Heart left ventricle (tissue), 16 donors: Measurements from ENCODE around the gene AMN. TPM values are rescaled to one million over a fixed set of nuclear protein-coding genes. Genes with fewer than 3 reads are reported as not detected.
"Not testable (repeated sequence)": the region's sequence is repeated elsewhere in the genome, so short reads cannot be mapped to it uniquely, and the experiment has no call there.

Experiments used
- ATAC-seq, 4 donors: fragments of 200-7000 bp; cut with Tn5 transposase; one replicate each; pipeline ENCODE4 v1.9.1; 2020 to 2022; ENCODE audit warnings: moderate library complexity in 4 of 4, mild to moderate bottlenecking in 3 of 4, moderate number of reproducible peaks in 1 of 4
- DNase-seq, 5 donors: peaks; one replicate each; pipeline ENCODE4 v3.0.0-alpha.2; 2020
- H3K27ac ChIP-seq, 12 donors: fragments of 200-600 bp; sonication (generic) in 4 of 12; one replicate each; pipeline versions ENCODE4 v1.5.0 to v1.8.0; 2016 to 2022; ENCODE audit warnings: mild to moderate bottlenecking in 2 of 12
- H3K27me3 ChIP-seq, 9 donors: fragments of 200-600 bp; sonication (generic) in 2 of 9; one replicate each; pipeline versions ENCODE4 v1.5.1 to v1.8.0; 2016 to 2022; ENCODE audit warnings: mild to moderate bottlenecking in 3 of 9
- H3K36me3 ChIP-seq, 9 donors: fragments of 200-600 bp; sonication (generic) in 2 of 9; one replicate each; pipeline versions ENCODE4 v1.5.0 to v1.8.0; 2018 to 2022; ENCODE audit warnings: mild to moderate bottlenecking in 2 of 9
- H3K4me1 ChIP-seq, 12 donors: fragments of 200-600 bp; sonication (generic) in 4 of 12; one replicate each; pipeline versions ENCODE4 v1.5.0 to v1.8.0; 2016 to 2022; ENCODE audit warnings: mild to moderate bottlenecking in 3 of 12
- H3K4me3 ChIP-seq, 12 donors: fragments of 200-600 bp; sonication (generic) in 4 of 12; one replicate each; pipeline versions ENCODE4 v1.5.0 to v1.8.0; 2017 to 2022; ENCODE audit warnings: mild to moderate bottlenecking in 9 of 12, moderate library complexity in 4 of 12
- H3K9me3 ChIP-seq, 12 donors: fragments of 200-600 bp; sonication (generic) in 4 of 12; one replicate each; pipeline versions ENCODE4 v1.5.0 to v1.8.0; 2016 to 2022; ENCODE audit warnings: mild to moderate bottlenecking in 1 of 12
- POLR2A ChIP-seq, 2 donors: fragments of 450-650 bp; IDR thresholded peaks; one replicate each; pipeline ENCODE4 v1.6.1; 2017; ENCODE audit warnings: antibody characterized with exemption in 2 of 2, mild to moderate bottlenecking in 2 of 2, moderate library complexity in 2 of 2
- WGBS, 4 donors: extraction: QIAGEN DNeasy Blood & Tissue Kit in 2 of 4; methylation state at CpG; one replicate each; pipeline versions ENCODE4 v1.1.5 to v1.1.7; 2013 to 2018; 5-methylcytosine and 5-hydroxymethylcytosine counted together
- intact Hi-C, 10 donors: fragments of 100-400 bp; cut with DNase I; formaldehyde crosslinking; loops; one replicate each; pipeline versions ENCODE4 v1.11.1 to v1.14.2; 2022
- long read RNA-seq, 3 donors: library from polyadenylated mRNA; unstranded; transcript quantifications; one replicate each; pipeline ENCODE4 v2.0.0, GENCODE V29; 2020 to 2021
- polyA plus RNA-seq, 2 donors: library from polyadenylated mRNA; stranded (reverse); fragments of 200-250 nt; gene quantifications; one replicate each; pipeline ENCODE4 v1.2.3, GENCODE V29; 2013
- total RNA-seq, 9 donors: library from RNA; depleted of rRNA in 2 of 9; stranded (reverse); fragments of >200 nt in 2 of 9; fragmentation: NEBNext Ultra II Directional in 3 of 9; extraction: Animal tissue kit (Norgen Biotek cat#: 25700) in 3 of 9; gene quantifications; one replicate each; pipeline versions ENCODE4 v1.1.0 to v1.2.4, GENCODE V29; 2016 to 2023
- TF ChIP-seq, protein P1 (sequence below), 12 donors: fragments of 200-600 bp; sonication (generic) in 4 of 12; IDR thresholded peaks; one replicate each; pipeline versions ENCODE4 v1.5.0 to v1.8.0; 2018 to 2022; ENCODE audit warnings: antibody characterized with exemption in 12 of 12, mild to moderate bottlenecking in 5 of 12
- donor health status: ischemic (EF 13 %, LVEDD 7.1; RV severe dilation, severe dysfunction).
- donor health status: healthy with polysubstance abuse.
- donor health status: DM: no; HTN: yes; CAD: no.
- donor health status: DM: no; HTN: no; CAD: no.
- donor health status: ischemic (EF 25% LVEDD 6.9; RV normal size, moderate dysfunction).
- donor health status: ischemic (EF 25% LVEDD 5.7; RV mildly dilated, moderate dysfunction).
- donor health status: healthy.
- donor health status: DM: yes; HTN: yes; CAD: no.
- donor health status: ischemic (EF 35%, LVEDD 5.7; RV mildly dilated, moderate dysfunction).
- donor health status: nonischemic (EF 11% LVEDD 7.7; RV severe dilation, severe dysfunction).
- donor health status: DM: yes; HTN: yes; CAD: no.
- donor health status: PGD.
- donor health status: ischemic (EF 29% LVEDD 5.4; RV normal size, mild dysfunction).
- donor health status: nonischemic (EF 23%, LVEDD 6.1; RV moderate dilation, normal function).

The AMN gene
- under 1 TPM in 1 of 9 donors, not detected in 8; 0.36 TPM for total RNA-seq
- under 1 TPM; 0.11 to 0.21 TPM for polyA plus RNA-seq
- long read RNA-seq, donor 1 = 0 reads
- long read RNA-seq, donor 2 = 0 reads
- long read RNA-seq, donor 3 = 0 reads

DNA sequence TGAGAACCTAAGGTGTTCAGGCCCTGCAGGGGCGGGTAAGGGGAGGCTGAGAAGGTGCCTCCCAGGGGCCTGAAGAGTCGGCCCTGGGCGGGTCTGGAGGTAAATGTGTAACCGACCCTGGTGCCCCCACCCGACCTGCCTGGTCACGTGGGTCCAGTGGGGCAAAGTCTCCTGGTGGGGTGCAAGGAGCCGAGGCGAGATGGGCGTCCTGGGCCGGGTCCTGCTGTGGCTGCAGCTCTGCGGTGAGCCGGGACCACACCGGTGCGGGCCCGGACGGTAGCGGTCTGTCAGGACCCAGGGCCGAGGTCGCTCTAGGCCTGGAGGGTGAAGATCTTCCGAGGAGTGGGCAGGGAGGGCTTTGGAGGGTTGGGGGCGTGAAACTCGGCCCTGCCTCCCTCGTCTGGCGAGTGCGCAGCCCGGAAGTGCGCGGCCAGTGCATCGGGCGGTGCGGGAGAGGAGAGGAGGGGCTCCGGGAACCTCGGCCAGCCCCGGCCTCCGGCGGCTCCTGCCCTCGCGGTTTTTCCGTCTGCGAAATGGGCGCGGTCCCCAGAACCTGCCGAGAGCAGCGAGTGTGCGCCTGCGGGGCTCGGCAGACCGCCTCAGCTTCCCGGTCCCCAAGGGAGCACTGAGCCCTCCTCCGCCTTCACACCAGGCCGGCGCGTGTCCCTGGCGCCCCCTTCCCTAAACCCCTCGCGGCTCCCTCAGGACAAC is at the start of gene AMN:
TSS of gene AMN (plus strand) at position 174 of the 711 bp plus-strand sequence. CDS start at position 200, 26 bp downstream.
- Histone ChIP-seq H3K36me3 (no peaks in the 10 kb centered on the region), H3K9me3 (no peaks in the 10 kb centered on the region), H3K27ac (no peak within 1 kb of the TSS), H3K4me1 (peaks cover 0 to 15% (median 4%) of the 10 kb centered on the region in 12 donors), H3K4me3 (peak within 1 kb of the TSS in 8 of 12 donors; percentile 12 to 36 (median 18)), H3K27me3 (peaks cover 19 to 59% (median 34%) of the 10 kb centered on the region in 9 donors)
- WGBS, 4 donors = 8 to 20% (median 11%) methylated on average over 15 to 56 of the region's 56 CpGs
- intact Hi-C loops = loop anchor here in 1 of 10 donors (10.0 kb wide), 1 partner anchor 148 kb away; the partner anchor contains the start of gene TRAF3
- DNase-seq (peak in 2 of 5 donors; percentile 10 to 21), ATAC-seq (no peak)
- TF ChIP-seq, protein P1, sequence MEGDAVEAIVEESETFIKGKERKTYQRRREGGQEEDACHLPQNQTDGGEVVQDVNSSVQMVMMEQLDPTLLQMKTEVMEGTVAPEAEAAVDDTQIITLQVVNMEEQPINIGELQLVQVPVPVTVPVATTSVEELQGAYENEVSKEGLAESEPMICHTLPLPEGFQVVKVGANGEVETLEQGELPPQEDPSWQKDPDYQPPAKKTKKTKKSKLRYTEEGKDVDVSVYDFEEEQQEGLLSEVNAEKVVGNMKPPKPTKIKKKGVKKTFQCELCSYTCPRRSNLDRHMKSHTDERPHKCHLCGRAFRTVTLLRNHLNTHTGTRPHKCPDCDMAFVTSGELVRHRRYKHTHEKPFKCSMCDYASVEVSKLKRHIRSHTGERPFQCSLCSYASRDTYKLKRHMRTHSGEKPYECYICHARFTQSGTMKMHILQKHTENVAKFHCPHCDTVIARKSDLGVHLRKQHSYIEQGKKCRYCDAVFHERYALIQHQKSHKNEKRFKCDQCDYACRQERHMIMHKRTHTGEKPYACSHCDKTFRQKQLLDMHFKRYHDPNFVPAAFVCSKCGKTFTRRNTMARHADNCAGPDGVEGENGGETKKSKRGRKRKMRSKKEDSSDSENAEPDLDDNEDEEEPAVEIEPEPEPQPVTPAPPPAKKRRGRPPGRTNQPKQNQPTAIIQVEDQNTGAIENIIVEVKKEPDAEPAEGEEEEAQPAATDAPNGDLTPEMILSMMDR (IDR thresholded peaks at IDR 0.05) = no peak
- TF ChIP-seq POLR2A (IDR thresholded peaks at IDR 0.05) = no peak

DNA sequence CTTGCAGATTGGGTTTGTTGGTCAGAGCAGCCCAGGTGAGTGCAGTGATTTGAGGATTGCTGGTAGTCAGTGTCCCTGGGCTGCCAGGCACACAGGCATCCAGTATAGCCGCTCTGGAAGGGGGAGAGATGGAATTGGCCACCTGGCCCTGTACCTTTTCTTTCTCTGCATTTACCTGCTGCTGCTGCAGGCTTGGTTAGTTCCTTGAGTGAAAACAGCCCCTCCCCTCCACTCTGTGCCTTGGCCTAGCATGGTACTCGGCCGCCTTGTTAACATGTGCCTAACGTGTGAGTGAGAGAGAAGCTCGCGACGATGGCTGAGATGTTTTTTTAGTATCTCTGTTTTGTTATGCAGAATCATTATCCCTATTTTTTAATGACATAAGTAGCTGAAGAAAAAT is 49.3 kb upstream of the AMN start:
- peaks cover 0 to 16% (median 5%) of the 10 kb centered on the region in 12 donors for H3K4me1 ChIP-seq
- no peaks in the 10 kb centered on the region for H3K9me3 ChIP-seq
- ATAC-seq (no peak), DNase-seq (no peak)
- H3K27ac ChIP-seq = no peak overlapping the region
- intact Hi-C loops = no loop called here
- H3K27me3 ChIP-seq = no peaks in the 10 kb centered on the region
- H3K36me3 ChIP-seq = peaks cover 0 to 75% (median 45%) of the 10 kb centered on the region in 9 donors
- whole genome bisulfite sequencing, 4 donors = 91 to 97% (median 96%) methylated on average over 7 of the region's 7 CpGs
- no peak overlapping the region for H3K4me3 ChIP-seq
- TF ChIP-seq POLR2A (IDR thresholded peaks at IDR 0.05) = no peak
- TF ChIP-seq, protein P1 (IDR thresholded peaks at IDR 0.05) = no peak

DNA sequence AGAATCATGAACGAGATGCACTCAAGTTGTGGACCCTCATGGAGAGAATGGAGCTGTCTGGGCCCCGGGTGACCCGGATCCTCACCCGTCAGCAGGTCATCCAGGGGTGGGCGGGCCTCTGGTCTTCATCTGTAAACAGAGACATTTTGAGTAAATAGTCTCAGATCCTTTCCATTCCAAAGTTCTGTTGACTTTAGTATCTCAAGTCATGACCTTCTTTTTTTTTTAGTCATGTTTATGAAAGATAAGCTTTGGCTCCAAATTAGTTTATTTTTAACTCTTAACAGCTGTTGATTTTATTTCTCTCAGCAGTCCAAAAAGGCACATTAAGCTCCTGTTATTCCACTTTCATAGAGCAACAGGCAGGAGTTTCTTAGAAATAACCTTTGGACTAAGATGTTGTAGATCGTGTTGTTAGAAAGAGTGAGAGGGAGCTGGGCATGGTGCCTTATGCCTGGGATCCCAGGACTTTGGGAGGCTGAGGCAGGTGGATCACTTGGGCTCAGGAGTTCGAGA is 48.9 kb upstream of the AMN start:
- intact Hi-C loops = no loop called here
- DNase-seq = no peak
- TF ChIP-seq, protein P1 (IDR thresholded peaks at IDR 0.05) = no peak
- no peak for TF ChIP-seq POLR2A (IDR thresholded peaks at IDR 0.05)
- H3K36me3 ChIP-seq = peaks cover 0 to 75% (median 45%) of the 10 kb centered on the region in 9 donors
- peaks cover 0 to 14% (median 5%) of the 10 kb centered on the region in 12 donors for H3K4me1 ChIP-seq
- no peak overlapping the region for H3K27ac ChIP-seq
- no peak overlapping the region for H3K4me3 ChIP-seq
- no peaks in the 10 kb centered on the region for H3K27me3 ChIP-seq
- no peaks in the 10 kb centered on the region for H3K9me3 ChIP-seq
- WGBS, 4 donors = 73 to 84% (median 81%) methylated on average over 7 of the region's 7 CpGs
- no peak for ATAC-seq

DNA sequence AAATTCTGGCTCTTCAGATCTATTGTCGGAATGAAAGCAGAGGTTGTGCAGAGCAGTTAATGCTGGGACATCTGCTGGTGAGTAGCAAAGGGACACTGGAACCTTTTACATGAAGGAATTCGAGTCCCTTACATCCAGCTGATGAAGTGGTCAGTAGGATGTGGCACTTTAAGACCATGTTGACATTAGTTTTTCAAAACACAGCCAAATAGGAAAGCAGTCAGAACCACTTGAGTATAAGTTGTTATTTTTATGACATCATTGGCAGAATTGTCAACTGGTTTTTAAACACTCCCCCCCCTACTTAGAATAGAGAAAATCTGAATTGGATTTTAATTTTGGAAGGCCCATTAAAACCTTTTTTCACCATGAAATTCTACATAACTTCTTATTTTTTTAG is 46.8 kb upstream of the AMN start:
- H3K36me3 ChIP-seq = peaks cover 0 to 78% (median 42%) of the 10 kb centered on the region in 9 donors
- TF ChIP-seq, protein P1 (IDR thresholded peaks at IDR 0.05) = no peak
- no peak for TF ChIP-seq POLR2A (IDR thresholded peaks at IDR 0.05)
- no peaks in the 10 kb centered on the region for H3K27me3 ChIP-seq
- ATAC-seq (no peak), DNase-seq (no peak)
- no peak overlapping the region for H3K27ac ChIP-seq
- intact Hi-C loops = no loop called here
- H3K9me3 ChIP-seq = no peaks in the 10 kb centered on the region
- peaks cover 0 to 12% (median 5%) of the 10 kb centered on the region in 12 donors for H3K4me1 ChIP-seq
- H3K4me3 ChIP-seq = no peak overlapping the region
- WGBS, 4 donors = 80 to 88% (median 85%) methylated on average over 2 of the region's 2 CpGs

DNA sequence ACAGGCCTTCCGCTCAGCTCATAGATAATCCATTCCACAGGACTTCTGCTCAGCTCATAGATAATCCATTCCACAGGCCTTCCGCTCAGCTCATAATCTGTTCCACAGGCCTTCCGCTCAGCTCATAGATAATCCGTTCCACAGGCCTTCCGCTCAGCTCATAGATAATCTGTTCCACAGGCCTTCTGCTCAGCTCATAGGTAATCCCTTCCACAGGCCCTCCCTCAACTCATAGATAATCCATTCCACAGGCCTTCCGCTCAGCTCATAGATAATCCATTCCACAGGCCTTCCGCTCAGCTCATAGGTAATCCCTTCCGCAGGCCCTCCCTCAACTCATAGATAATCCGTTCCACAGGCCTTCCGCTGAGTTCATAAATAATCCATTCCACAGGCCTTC is 45.0 kb upstream of the AMN start:
- peaks cover 0 to 77% (median 32%) of the 10 kb centered on the region in 9 donors for H3K36me3 ChIP-seq
- intact Hi-C loops, H3K27ac ChIP-seq, DNase-seq, ATAC-seq, H3K27me3 ChIP-seq, H3K4me1 ChIP-seq, H3K9me3 ChIP-seq, H3K4me3 ChIP-seq: not testable (repeated sequence)
- WGBS, 4 donors = 96 to 98% (median 97%) methylated on average over 10 of the region's 10 CpGs
